NT2/D1 (cell line): ENCODE results near the gene RAD50.

Experiments
- DNase-seq: peaks from one replicate; pipeline ENCODE4 v3.0.0-alpha.2; 2011; ENCODE audit warnings: low read depth, low spot score
- H3K27me3 ChIP-seq: 2 replicates; pipeline ENCODE4 v1.6.0; 2011; ENCODE audit warnings: mild to moderate bottlenecking; ENCODE audit not compliant: insufficient read length, insufficient read depth
- H3K36me3 ChIP-seq: 2 replicates; pipeline ENCODE4 v1.6.1; 2011; ENCODE audit warnings: mild to moderate bottlenecking, low read length, mixed read lengths; ENCODE audit not compliant: insufficient read depth, insufficient read length
- H3K4me1 ChIP-seq: 2 replicates; pipeline ENCODE4 v1.5.1; 2011; ENCODE audit not compliant: insufficient read depth, insufficient read length
- H3K4me3 ChIP-seq: 2 replicates; pipeline ENCODE4 v1.5.1; 2011; ENCODE audit warnings: low read depth; ENCODE audit not compliant: insufficient read length
- H3K9ac ChIP-seq: 2 replicates; pipeline ENCODE4 v1.6.0; 2011; ENCODE audit warnings: low read depth; ENCODE audit not compliant: insufficient read length
- H3K9me3 ChIP-seq: 2 replicates; pipeline ENCODE4 v1.5.1; 2011; ENCODE audit warnings: mild to moderate bottlenecking, low read length; ENCODE audit not compliant: insufficient read depth
- SUZ12 ChIP-seq: IDR thresholded peaks from 2 replicates; pipeline ENCODE4 v1.6.1; 2011; ENCODE audit not compliant: insufficient read length, insufficient read depth; ENCODE audit errors: extremely low read depth
- YY1 ChIP-seq: IDR thresholded peaks from 2 replicates; pipeline ENCODE4 v1.6.1; 2011; ENCODE audit not compliant: insufficient read length, insufficient read depth
- ZNF274 ChIP-seq: IDR thresholded peaks from 2 replicates; pipeline ENCODE4 v1.6.1; 2011; ENCODE audit warnings: mild to moderate bottlenecking, low read depth, low read length

Gene RAD50

GRCh38 chr5:132526974-132527564, 29.7 kb upstream of the RAD50 start:
- TF ChIP-seq ZNF274 (no peak), SUZ12 (no peak), YY1 (no peak)
- Histone ChIP-seq H3K9me3 (no peaks in the 10 kb centered on the region), H3K4me1 (no peaks in the 10 kb centered on the region), H3K36me3 (no peaks in the 10 kb centered on the region), H3K9ac (no peak overlapping the region), H3K27me3 (no peaks in the 10 kb centered on the region), H3K4me3 (no peak overlapping the region)
- DNase-seq, result no peak

GRCh38 chr5:132528021-132528420, 28.8 kb upstream of the RAD50 start:
- H3K4me3 ChIP-seq, result no peak overlapping the region
- H3K9ac ChIP-seq, result no peak overlapping the region
- no peaks in the 10 kb centered on the region for H3K4me1 ChIP-seq
- no peaks in the 10 kb centered on the region for H3K9me3 ChIP-seq
- TF ChIP-seq ZNF274 (no peak), YY1 (no peak), SUZ12 (no peak)
- no peaks in the 10 kb centered on the region for H3K36me3 ChIP-seq
- H3K27me3 ChIP-seq, result no peaks in the 10 kb centered on the region
- DNase-seq, result no peak

GRCh38 chr5:132528866-132529634, 27.7 kb upstream of the RAD50 start:
- DNase-seq, result no peak
- Histone ChIP-seq H3K9ac (no peak overlapping the region), H3K27me3 (no peaks in the 10 kb centered on the region), H3K9me3 (no peaks in the 10 kb centered on the region), H3K4me1 (no peaks in the 10 kb centered on the region), H3K4me3 (no peak overlapping the region), H3K36me3 (no peaks in the 10 kb centered on the region)
- TF ChIP-seq YY1, result no peak
- no peak for TF ChIP-seq SUZ12
- no peak for TF ChIP-seq ZNF274

- no peak for TF ChIP-seq SUZ12
- TF ChIP-seq ZNF274, result no peak
- TF ChIP-seq YY1, result no peak
- no peaks in the 10 kb centered on the region for H3K9me3 ChIP-seq
- H3K36me3 ChIP-seq, result no peaks in the 10 kb centered on the region
- H3K27me3 ChIP-seq, result no peaks in the 10 kb centered on the region
- no peaks in the 10 kb centered on the region for H3K4me1 ChIP-seq
- H3K4me3 ChIP-seq, result no peak overlapping the region
- H3K9ac ChIP-seq, result no peak overlapping the region
- no peak for DNase-seq
Observed at GRCh38 chr5:132530946-132531345, 25.8 kb upstream of the RAD50 start.

- no peak for DNase-seq
- H3K36me3 ChIP-seq, result no peaks in the 10 kb centered on the region
- no peaks in the 10 kb centered on the region for H3K27me3 ChIP-seq
- H3K4me1 ChIP-seq, result peaks cover 3% of the 10 kb centered on the region
- TF ChIP-seq YY1 (no peak), SUZ12 (no peak), ZNF274 (no peak)
- no peaks in the 10 kb centered on the region for H3K9me3 ChIP-seq
- no peak overlapping the region for H3K4me3 ChIP-seq
- no peak overlapping the region for H3K9ac ChIP-seq
Observed at GRCh38 chr5:132539716-132540115, 17.1 kb upstream of the RAD50 start.

- no peaks in the 10 kb centered on the region for H3K27me3 ChIP-seq
- H3K4me3 ChIP-seq, result no peak overlapping the region
- DNase-seq, result no peak
- H3K9me3 ChIP-seq, result no peaks in the 10 kb centered on the region
- H3K9ac ChIP-seq, result no peak overlapping the region
- no peaks in the 10 kb centered on the region for H3K36me3 ChIP-seq
- H3K4me1 ChIP-seq, result peaks cover 3% of the 10 kb centered on the region
- TF ChIP-seq YY1, result no peak
- TF ChIP-seq SUZ12, result no peak
Observed at GRCh38 chr5:132540149-132540548, 16.6 kb upstream of the RAD50 start.

- Histone ChIP-seq H3K36me3 (no peaks in the 10 kb centered on the region), H3K4me1 (peaks cover 3% of the 10 kb centered on the region), H3K9me3 (no peaks in the 10 kb centered on the region), H3K4me3 (no peak overlapping the region), H3K9ac (no peak overlapping the region), H3K27me3 (no peaks in the 10 kb centered on the region)
- no peak for DNase-seq
- TF ChIP-seq SUZ12 (no peak), YY1 (no peak), ZNF274 (no peak)
Observed at GRCh38 chr5:132540764-132541163, 16.0 kb upstream of the RAD50 start.
